ACC112 (cell line): Measurements from ENCODE around the gene PEX3.

Experiments used
- H2AFZ ChIP-seq: fragments of 200-600 bp; sonication (generic); one replicate; pipeline ENCODE4 v1.6.0; 2017; ENCODE audit warnings: antibody characterized with exemption, low read length; ENCODE audit not compliant: unreplicated experiment
- H3K27ac ChIP-seq: fragments of 200-600 bp; sonication (generic); 2 replicates; pipeline ENCODE4 v1.5.1; 2014; ENCODE audit warnings: low read depth, mild to moderate bottlenecking, antibody characterized with exemption, low read length, moderate library complexity
- H3K27me3 ChIP-seq: fragments of 200-600 bp; sonication (generic); 2 replicates; pipeline ENCODE4 v1.6.1; 2014; ENCODE audit warnings: mild to moderate bottlenecking, antibody characterized with exemption, low read length, moderate library complexity, mixed read lengths; ENCODE audit not compliant: insufficient read depth
- H3K36me3 ChIP-seq: fragments of 200-600 bp; sonication (generic); 2 replicates; pipeline ENCODE4 v1.6.1; 2016; ENCODE audit warnings: mild to moderate bottlenecking, antibody characterized with exemption, low read length, moderate library complexity, mixed read lengths; ENCODE audit not compliant: insufficient read depth
- H3K4me1 ChIP-seq: fragments of 200-600 bp; sonication (generic); one replicate; pipeline ENCODE4 v1.6.1; 2016; ENCODE audit warnings: low read length, mixed read lengths; ENCODE audit not compliant: insufficient read depth, unreplicated experiment, control insufficient read depth
- H3K4me3 ChIP-seq: fragments of 200-600 bp; sonication (generic); 2 replicates; pipeline ENCODE4 v1.5.1; 2014; ENCODE audit warnings: mild to moderate bottlenecking, low read depth, low read length
- H3K79me2 ChIP-seq: fragments of 200-600 bp; sonication (generic); one replicate; pipeline ENCODE4 v1.6.0; 2016; ENCODE audit warnings: low read length; ENCODE audit not compliant: control insufficient read depth, unreplicated experiment, insufficient read depth

The PEX3 gene

GRCh38 chr6:143516690-143517446 is 66.3 kb downstream of the PEX3 start:
- H3K36me3 ChIP-seq: no peaks in the 10 kb centered on the region
- no peak overlapping the region for H3K4me3 ChIP-seq
- H3K4me1 ChIP-seq: peaks cover 3% of the 10 kb centered on the region
- H3K27me3 ChIP-seq: no peaks in the 10 kb centered on the region
- no peaks in the 10 kb centered on the region for H3K79me2 ChIP-seq
- H2AFZ ChIP-seq: no peak overlapping the region
- no peak overlapping the region for H3K27ac ChIP-seq

- Histone ChIP-seq H3K27ac (no peak overlapping the region), H3K36me3 (no peaks in the 10 kb centered on the region), H3K27me3 (no peaks in the 10 kb centered on the region), H3K79me2 (no peaks in the 10 kb centered on the region), H3K4me3 (no peak overlapping the region), H3K4me1 (no peaks in the 10 kb centered on the region), H2AFZ (no peak overlapping the region)
These were observed 66.8 kb downstream of the PEX3 start for GRCh38 chr6:143517447-143517773.

- H3K27ac ChIP-seq: no peak overlapping the region
- H3K4me1 ChIP-seq: no peaks in the 10 kb centered on the region
- H2AFZ ChIP-seq: no peak overlapping the region
- no peaks in the 10 kb centered on the region for H3K27me3 ChIP-seq
- no peaks in the 10 kb centered on the region for H3K79me2 ChIP-seq
- H3K4me3 ChIP-seq: no peak overlapping the region
- no peaks in the 10 kb centered on the region for H3K36me3 ChIP-seq
These were observed 71.5 kb downstream of the PEX3 start for GRCh38 chr6:143522039-143522600.

DNA sequence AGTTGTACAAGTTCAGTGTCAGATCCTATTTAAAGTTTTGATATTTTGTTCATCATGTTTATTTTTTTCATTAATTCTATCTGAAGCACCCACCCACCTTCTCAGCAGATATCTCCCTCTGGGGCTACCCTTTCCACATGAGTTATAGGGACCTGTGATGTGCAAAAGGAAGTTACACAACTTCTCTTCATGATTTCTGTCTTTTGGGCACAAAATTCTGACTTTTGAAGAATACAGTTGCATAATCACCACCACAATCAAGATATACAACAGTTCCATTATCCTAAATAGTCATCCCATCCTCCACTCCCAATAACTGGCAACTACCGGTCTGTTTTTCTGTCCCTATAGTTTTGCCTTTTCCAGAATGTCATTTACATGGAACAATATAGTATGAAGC is 74.8 kb downstream of the PEX3 start:
- Histone ChIP-seq H3K36me3 (no peaks in the 10 kb centered on the region), H3K27ac (no peak overlapping the region), H3K4me1 (peaks cover 6% of the 10 kb centered on the region), H3K4me3 (no peak overlapping the region), H2AFZ (no peak overlapping the region), H3K79me2 (no peaks in the 10 kb centered on the region), H3K27me3 (no peaks in the 10 kb centered on the region)

DNA sequence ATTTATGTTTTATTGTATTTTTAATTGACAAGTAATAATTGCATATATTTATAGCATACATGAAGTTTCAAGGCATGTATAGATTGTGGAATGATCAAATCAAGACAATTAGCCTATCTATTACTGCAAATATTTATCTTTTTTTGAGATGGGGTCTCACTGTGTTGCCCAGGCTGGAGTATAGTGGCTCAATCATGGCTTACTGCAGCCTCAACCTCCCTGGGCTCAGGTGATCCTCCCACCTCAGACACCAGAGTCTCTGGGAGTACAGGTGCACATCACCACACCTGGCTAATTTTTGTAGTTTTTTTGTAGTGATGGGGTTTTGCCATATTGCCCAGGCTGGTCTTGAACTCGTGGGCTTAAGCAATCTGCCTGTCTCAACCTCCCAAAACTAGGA is 77.1 kb downstream of the PEX3 start:
- Histone ChIP-seq H3K27ac (no peak overlapping the region), H3K36me3 (no peaks in the 10 kb centered on the region), H2AFZ (no peak overlapping the region), H3K4me1 (peaks cover 6% of the 10 kb centered on the region), H3K4me3 (no peak overlapping the region), H3K27me3 (peaks cover 4% of the 10 kb centered on the region; the same call in 1 of the 2 replicates), H3K79me2 (no peaks in the 10 kb centered on the region)

GRCh38 chr6:143528164-143528811 is 77.7 kb downstream of the PEX3 start:
- peaks cover 9% of the 10 kb centered on the region; the same call in 1 of the 2 replicates for H3K27me3 ChIP-seq
- H3K4me3 ChIP-seq: no peak overlapping the region
- peaks cover 6% of the 10 kb centered on the region for H3K4me1 ChIP-seq
- H3K27ac ChIP-seq: no peak overlapping the region
- H2AFZ ChIP-seq: peak overlapping the region; percentile 67
- no peaks in the 10 kb centered on the region for H3K36me3 ChIP-seq
- no peaks in the 10 kb centered on the region for H3K79me2 ChIP-seq

GRCh38 chr6:143529095-143529494 is 78.5 kb downstream of the PEX3 start:
- Histone ChIP-seq H3K27ac (no peak overlapping the region), H3K4me3 (no peak overlapping the region), H3K36me3 (no peaks in the 10 kb centered on the region), H3K4me1 (peaks cover 6% of the 10 kb centered on the region), H3K27me3 (peaks cover 9% of the 10 kb centered on the region; the same call in 1 of the 2 replicates), H3K79me2 (no peaks in the 10 kb centered on the region), H2AFZ (no peak overlapping the region)

- no peak overlapping the region for H3K27ac ChIP-seq
- H3K79me2 ChIP-seq: no peaks in the 10 kb centered on the region
- no peak overlapping the region for H3K4me3 ChIP-seq
- no peak overlapping the region for H2AFZ ChIP-seq
- H3K4me1 ChIP-seq: peaks cover 6% of the 10 kb centered on the region
- H3K36me3 ChIP-seq: no peaks in the 10 kb centered on the region
- peaks cover 9% of the 10 kb centered on the region; the same call in 1 of the 2 replicates for H3K27me3 ChIP-seq
These were observed 81.3 kb downstream of the PEX3 start for GRCh38 chr6:143531720-143532499.

GRCh38 chr6:143535189-143535614 is 84.6 kb downstream of the PEX3 start:
- H3K4me1 ChIP-seq: no peaks in the 10 kb centered on the region
- no peak overlapping the region for H3K4me3 ChIP-seq
- H3K36me3 ChIP-seq: no peaks in the 10 kb centered on the region
- no peaks in the 10 kb centered on the region for H3K79me2 ChIP-seq
- no peak overlapping the region for H2AFZ ChIP-seq
- no peak overlapping the region for H3K27ac ChIP-seq
- H3K27me3 ChIP-seq: peaks cover 9% of the 10 kb centered on the region; the same call in 1 of the 2 replicates

- no peaks in the 10 kb centered on the region for H3K79me2 ChIP-seq
- H3K4me1 ChIP-seq: no peaks in the 10 kb centered on the region
- no peak overlapping the region for H3K27ac ChIP-seq
- peak overlapping the region; percentile 72 for H3K4me3 ChIP-seq
- no peaks in the 10 kb centered on the region for H3K36me3 ChIP-seq
- peaks cover 9% of the 10 kb centered on the region; the same call in 1 of the 2 replicates for H3K27me3 ChIP-seq
- peak overlapping the region; percentile 40 for H2AFZ ChIP-seq
These were observed 85.9 kb downstream of the PEX3 start for GRCh38 chr6:143536461-143536865.
